ENCODE measurements around the gene PCBP3.

GRCh38 chr21:45620201-45620923 lies 23.2 kb upstream of the PCBP3 start:
- TF ChIP-seq, protein P1, sequence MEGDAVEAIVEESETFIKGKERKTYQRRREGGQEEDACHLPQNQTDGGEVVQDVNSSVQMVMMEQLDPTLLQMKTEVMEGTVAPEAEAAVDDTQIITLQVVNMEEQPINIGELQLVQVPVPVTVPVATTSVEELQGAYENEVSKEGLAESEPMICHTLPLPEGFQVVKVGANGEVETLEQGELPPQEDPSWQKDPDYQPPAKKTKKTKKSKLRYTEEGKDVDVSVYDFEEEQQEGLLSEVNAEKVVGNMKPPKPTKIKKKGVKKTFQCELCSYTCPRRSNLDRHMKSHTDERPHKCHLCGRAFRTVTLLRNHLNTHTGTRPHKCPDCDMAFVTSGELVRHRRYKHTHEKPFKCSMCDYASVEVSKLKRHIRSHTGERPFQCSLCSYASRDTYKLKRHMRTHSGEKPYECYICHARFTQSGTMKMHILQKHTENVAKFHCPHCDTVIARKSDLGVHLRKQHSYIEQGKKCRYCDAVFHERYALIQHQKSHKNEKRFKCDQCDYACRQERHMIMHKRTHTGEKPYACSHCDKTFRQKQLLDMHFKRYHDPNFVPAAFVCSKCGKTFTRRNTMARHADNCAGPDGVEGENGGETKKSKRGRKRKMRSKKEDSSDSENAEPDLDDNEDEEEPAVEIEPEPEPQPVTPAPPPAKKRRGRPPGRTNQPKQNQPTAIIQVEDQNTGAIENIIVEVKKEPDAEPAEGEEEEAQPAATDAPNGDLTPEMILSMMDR (conservative IDR thresholded peaks at IDR 0.05) = no peak
- TF ChIP-seq ZFX (IDR thresholded peaks at IDR 0.05) = no peak

Data from C4-2B (cell line).